ENCODE results near the gene IL18R1.

The IL18R1 gene

DNA sequence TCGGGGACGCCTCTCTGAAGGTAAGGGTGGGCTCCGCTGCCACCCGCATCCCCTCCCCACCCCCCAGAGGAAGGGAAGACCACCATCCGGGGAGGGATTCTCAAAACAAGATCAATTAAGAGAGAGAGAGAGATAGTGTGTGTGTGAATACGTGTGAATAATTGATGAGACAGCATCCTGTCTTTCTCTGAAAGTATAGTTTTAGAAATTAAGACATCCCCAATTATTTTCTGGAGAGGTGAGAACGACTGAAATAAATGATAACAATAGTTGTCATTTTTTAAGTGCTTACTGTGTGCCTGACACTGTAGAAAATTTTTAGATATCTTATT, 751 bp downstream of the IL18R1 start:
- H3K9ac ChIP-seq (ENCODE audit: low read length), result peak overlapping the region; percentile 50
- no peaks in the 10 kb centered on the region for H3K36me3 ChIP-seq (ENCODE audit: low read length)
- TF ChIP-seq EZH2phosphoT487 (conservative IDR thresholded peaks at IDR 0.05; ENCODE audit: low read length), result no peak
- TF ChIP-seq, protein P1, sequence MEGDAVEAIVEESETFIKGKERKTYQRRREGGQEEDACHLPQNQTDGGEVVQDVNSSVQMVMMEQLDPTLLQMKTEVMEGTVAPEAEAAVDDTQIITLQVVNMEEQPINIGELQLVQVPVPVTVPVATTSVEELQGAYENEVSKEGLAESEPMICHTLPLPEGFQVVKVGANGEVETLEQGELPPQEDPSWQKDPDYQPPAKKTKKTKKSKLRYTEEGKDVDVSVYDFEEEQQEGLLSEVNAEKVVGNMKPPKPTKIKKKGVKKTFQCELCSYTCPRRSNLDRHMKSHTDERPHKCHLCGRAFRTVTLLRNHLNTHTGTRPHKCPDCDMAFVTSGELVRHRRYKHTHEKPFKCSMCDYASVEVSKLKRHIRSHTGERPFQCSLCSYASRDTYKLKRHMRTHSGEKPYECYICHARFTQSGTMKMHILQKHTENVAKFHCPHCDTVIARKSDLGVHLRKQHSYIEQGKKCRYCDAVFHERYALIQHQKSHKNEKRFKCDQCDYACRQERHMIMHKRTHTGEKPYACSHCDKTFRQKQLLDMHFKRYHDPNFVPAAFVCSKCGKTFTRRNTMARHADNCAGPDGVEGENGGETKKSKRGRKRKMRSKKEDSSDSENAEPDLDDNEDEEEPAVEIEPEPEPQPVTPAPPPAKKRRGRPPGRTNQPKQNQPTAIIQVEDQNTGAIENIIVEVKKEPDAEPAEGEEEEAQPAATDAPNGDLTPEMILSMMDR (IDR thresholded peaks at IDR 0.05; ENCODE audit: insufficient read depth, low read length, poor library complexity, severe bottlenecking), result no peak
- peak overlapping the region; percentile 44 for H3K4me3 ChIP-seq (ENCODE audit: insufficient read depth, low read length, poor library complexity, severe bottlenecking)
- peak overlapping the region; percentile 54 for H3K4me2 ChIP-seq (ENCODE audit: low read depth, low read length, poor library complexity, severe bottlenecking)
- no peaks in the 10 kb centered on the region for H3K27me3 ChIP-seq (ENCODE audit: low read length)
- H3K9me3 ChIP-seq (ENCODE audit: insufficient read depth, low read length), result no peaks in the 10 kb centered on the region
- H3F3A ChIP-seq (ENCODE audit: insufficient read depth), result no peaks in the 10 kb centered on the region
- H2AFZ ChIP-seq (ENCODE audit: low read depth, low read length, severe bottlenecking), result peak overlapping the region; percentile 81
- H4K20me1 ChIP-seq (ENCODE audit: low read depth, low read length), result no peaks in the 10 kb centered on the region
- H3K27ac ChIP-seq (ENCODE audit: low read depth, low read length), result no peak overlapping the region
- no peaks in the 10 kb centered on the region for H3K9me2 ChIP-seq (replicated peaks; ENCODE audit: insufficient read depth, low read length)
- no peaks in the 10 kb centered on the region for H3K79me2 ChIP-seq (ENCODE audit: insufficient read depth, low read length)

- H3K9me3 ChIP-seq (ENCODE audit: insufficient read depth, low read length), result no peaks in the 10 kb centered on the region
- no peak overlapping the region for H3K27ac ChIP-seq (ENCODE audit: low read depth, low read length)
- peak overlapping the region; percentile 54 for H3K4me2 ChIP-seq (ENCODE audit: low read depth, low read length, poor library complexity, severe bottlenecking)
- H3K36me3 ChIP-seq (ENCODE audit: low read length), result no peaks in the 10 kb centered on the region
- peak overlapping the region; percentile 50; the same call in 1 of the 2 replicates for H3K9ac ChIP-seq (ENCODE audit: low read length)
- no peaks in the 10 kb centered on the region for H3K27me3 ChIP-seq (ENCODE audit: low read length)
- H2AFZ ChIP-seq (ENCODE audit: low read depth, low read length, severe bottlenecking), result no peak overlapping the region
- H3F3A ChIP-seq (ENCODE audit: insufficient read depth), result no peaks in the 10 kb centered on the region
- H3K79me2 ChIP-seq (ENCODE audit: insufficient read depth, low read length), result no peaks in the 10 kb centered on the region
- no peaks in the 10 kb centered on the region for H3K9me2 ChIP-seq (replicated peaks; ENCODE audit: insufficient read depth, low read length)
- H4K20me1 ChIP-seq (ENCODE audit: low read depth, low read length), result no peaks in the 10 kb centered on the region
- H3K4me3 ChIP-seq (ENCODE audit: insufficient read depth, low read length, poor library complexity, severe bottlenecking), result no peak overlapping the region
- no peak for TF ChIP-seq EZH2phosphoT487 (conservative IDR thresholded peaks at IDR 0.05; ENCODE audit: low read length)
- TF ChIP-seq, protein P1 (IDR thresholded peaks at IDR 0.05; ENCODE audit: insufficient read depth, low read length, poor library complexity, severe bottlenecking), result no peak
Observed at GRCh38 chr2:102356741-102357140, 1.1 kb downstream of the IL18R1 start.

GRCh38 chr2:102357937-102358336, 2.3 kb downstream of the IL18R1 start:
- no peaks in the 10 kb centered on the region for H3K9me2 ChIP-seq (replicated peaks; ENCODE audit: insufficient read depth, low read length)
- no peaks in the 10 kb centered on the region for H3K9me3 ChIP-seq (ENCODE audit: insufficient read depth, low read length)
- no peaks in the 10 kb centered on the region for H3K36me3 ChIP-seq (ENCODE audit: low read length)
- H3K4me3 ChIP-seq (ENCODE audit: insufficient read depth, low read length, poor library complexity, severe bottlenecking), result no peak overlapping the region
- H2AFZ ChIP-seq (ENCODE audit: low read depth, low read length, severe bottlenecking), result no peak overlapping the region
- TF ChIP-seq, protein P1 (IDR thresholded peaks at IDR 0.05; ENCODE audit: insufficient read depth, low read length, poor library complexity, severe bottlenecking), result no peak
- TF ChIP-seq EZH2phosphoT487 (conservative IDR thresholded peaks at IDR 0.05; ENCODE audit: low read length), result no peak
- no peak overlapping the region for H3K4me2 ChIP-seq (ENCODE audit: low read depth, low read length, poor library complexity, severe bottlenecking)
- no peaks in the 10 kb centered on the region for H3F3A ChIP-seq (ENCODE audit: insufficient read depth)
- no peak overlapping the region for H3K27ac ChIP-seq (ENCODE audit: low read depth, low read length)
- H3K27me3 ChIP-seq (ENCODE audit: low read length), result no peaks in the 10 kb centered on the region
- no peak overlapping the region for H3K9ac ChIP-seq (ENCODE audit: low read length)
- H3K79me2 ChIP-seq (ENCODE audit: insufficient read depth, low read length), result no peaks in the 10 kb centered on the region
- H4K20me1 ChIP-seq (ENCODE audit: low read depth, low read length), result no peaks in the 10 kb centered on the region
